Body of pancreas (tissue), 4 donors: ENCODE data around the gene IQCF6. TPM values are rescaled to one million over a fixed set of nuclear protein-coding genes. Genes with fewer than 3 reads are reported as not detected.

Experiments
- ATAC-seq: fragments of 150-250 bp; one replicate; pipeline ENCODE4 v1.9.1; 2016
- DNase-seq, 4 donors: peaks; one replicate each; pipeline ENCODE4 v3.0.0-alpha.2; 2019
- H3K27ac ChIP-seq, 4 donors: fragments of 200-600 bp; sonication (generic); 1 replicate in 3 of 4; 2 replicates in 1 of 4; pipeline versions ENCODE4 v1.5.1 to v1.6.1; 2016 to 2019; ENCODE audit warnings: mild to moderate bottlenecking in 1 of 4, mixed read lengths in 1 of 4, moderate library complexity in 1 of 4
- H3K27me3 ChIP-seq, 2 donors: fragments of 200-600 bp; sonication (generic); one replicate each; pipeline ENCODE4 v1.6.0; 2016; ENCODE audit warnings: mild to moderate bottlenecking in 1 of 2
- H3K36me3 ChIP-seq, 2 donors: fragments of 200-600 bp; sonication (generic); replicated peaks in 1 of 2; 2 replicates each; pipeline ENCODE4 v1.5.1; 2016; ENCODE audit warnings: low read depth in 2 of 2; ENCODE audit not compliant: insufficient read depth in 1 of 2
- H3K4me1 ChIP-seq: fragments of 200-600 bp; sonication (generic); one replicate; pipeline ENCODE4 v1.6.0; 2016
- H3K4me3 ChIP-seq, 2 donors: fragments of 200-600 bp; sonication (generic); 1 replicate in 1 of 2; 2 replicates in 1 of 2; pipeline ENCODE4 v1.5.1; 2016 to 2019
- H3K9me3 ChIP-seq, 3 donors: fragments of 200-600 bp; sonication (generic); 1 replicate in 2 of 3; 2 replicates in 1 of 3; pipeline ENCODE4 v1.5.1; 2016
- CTCF ChIP-seq, 7 experiments: fragments of 450-650 bp in 4 of 7; fragments of 200-600 bp in 3 of 7; sonication (generic) in 3 of 7; IDR thresholded peaks; one replicate each; pipeline ENCODE4 v1.5.1; 2016 to 2019; ENCODE audit warnings: antibody characterized with exemption in 7 of 7
- POLR2A ChIP-seq, 3 donors: fragments of 450-650 bp; IDR thresholded peaks; one replicate each; pipeline ENCODE4 v1.6.1; 2016; ENCODE audit warnings: antibody characterized with exemption in 3 of 3, mild to moderate bottlenecking in 2 of 3
- intact Hi-C: fragments of 100-400 bp; cut with DNase I; formaldehyde crosslinking; loops from one replicate; pipeline ENCODE4 v1.15.1; 2023
- total RNA-seq, 2 donors: library from RNA; depleted of rRNA; stranded (reverse); fragments of >200 nt; gene quantifications; one replicate each; pipeline ENCODE4 v1.1.0, GENCODE V29; 2016

The IQCF6 gene
- total RNA-seq, 2 donors from 2014 or later: not detected

GRCh38 chr3:51729042-51729633 is 49.9 kb downstream of the IQCF6 start:
- DNase-seq (no peak), ATAC-seq (no peak)
- Histone ChIP-seq H3K9me3 (no peaks in the 10 kb centered on the region), H3K36me3 (no peaks in the 10 kb centered on the region), H3K27ac (no peak overlapping the region), H3K4me3 (no peak overlapping the region), H3K4me1 (no peaks in the 10 kb centered on the region), H3K27me3 (no peaks in the 10 kb centered on the region)
- TF ChIP-seq POLR2A (IDR thresholded peaks at IDR 0.05): no peak
- no peak for TF ChIP-seq CTCF (IDR thresholded peaks at IDR 0.05)
- intact Hi-C loops: no loop called here

Other genes starting within 250 kb of the IQCF6 start
- 10 to 100 TPM; 15.8 to 25.7 TPM for gene RAD54L2, start 240.5 kb downstream of the IQCF6 start, total RNA-seq
- gene TEX264, start 108.0 kb downstream of the IQCF6 start, total RNA-seq: 10 to 100 TPM; 41.2 to 44.1 TPM
- gene GRM2, start 72.2 kb downstream of the IQCF6 start, total RNA-seq: under 1 TPM; 0.26 to 0.99 TPM
- gene IQCF2, start 82.4 kb upstream of the IQCF6 start, total RNA-seq: not detected
- gene IQCF5, start 96.4 kb upstream of the IQCF6 start, total RNA-seq: not detected
- gene IQCF1, start 124.1 kb upstream of the IQCF6 start, total RNA-seq: not detected
- 10 to 100 TPM in 1 of 2 donors, 1 to 10 TPM in 1; 8.0 to 13.2 TPM for gene RRP9, start 162.7 kb upstream of the IQCF6 start, total RNA-seq
- gene PARP3, start 163.1 kb upstream of the IQCF6 start, total RNA-seq: 10 to 100 TPM in 1 of 2 donors, 1 to 10 TPM in 1; 4.2 to 18.8 TPM
- gene GPR62, start 176.1 kb upstream of the IQCF6 start, total RNA-seq: not detected
- 10 to 100 TPM; 16.6 to 24.7 TPM for gene PCBP4, start 188.2 kb upstream of the IQCF6 start, total RNA-seq
- gene ABHD14B, start 194.8 kb upstream of the IQCF6 start, total RNA-seq: 10 to 100 TPM; 35.9 to 54.5 TPM
- 10 to 100 TPM; 15.5 to 16.1 TPM for gene ABHD14A, start 195.8 kb upstream of the IQCF6 start, total RNA-seq
- 10 to 100 TPM; 31.1 to 40.2 TPM for gene ACY1, start 204.3 kb upstream of the IQCF6 start, total RNA-seq
- gene RPL29, start 216.7 kb upstream of the IQCF6 start, total RNA-seq: 100 to 1,000 TPM; 370 to 792 TPM